DMS 273 treated with DMSO at 0.1 percent for 48 hours (cell line): ENCODE results near the gene FALEC.
A peak's percentile ranks its signal among the peaks of the same experiment; 100 is the strongest.

ENCODE experiments used
- DNase-seq: peaks from one replicate; lab custom pipeline; 2025; lab: John Stamatoyannopoulos, UW

FALEC gene

DNA sequence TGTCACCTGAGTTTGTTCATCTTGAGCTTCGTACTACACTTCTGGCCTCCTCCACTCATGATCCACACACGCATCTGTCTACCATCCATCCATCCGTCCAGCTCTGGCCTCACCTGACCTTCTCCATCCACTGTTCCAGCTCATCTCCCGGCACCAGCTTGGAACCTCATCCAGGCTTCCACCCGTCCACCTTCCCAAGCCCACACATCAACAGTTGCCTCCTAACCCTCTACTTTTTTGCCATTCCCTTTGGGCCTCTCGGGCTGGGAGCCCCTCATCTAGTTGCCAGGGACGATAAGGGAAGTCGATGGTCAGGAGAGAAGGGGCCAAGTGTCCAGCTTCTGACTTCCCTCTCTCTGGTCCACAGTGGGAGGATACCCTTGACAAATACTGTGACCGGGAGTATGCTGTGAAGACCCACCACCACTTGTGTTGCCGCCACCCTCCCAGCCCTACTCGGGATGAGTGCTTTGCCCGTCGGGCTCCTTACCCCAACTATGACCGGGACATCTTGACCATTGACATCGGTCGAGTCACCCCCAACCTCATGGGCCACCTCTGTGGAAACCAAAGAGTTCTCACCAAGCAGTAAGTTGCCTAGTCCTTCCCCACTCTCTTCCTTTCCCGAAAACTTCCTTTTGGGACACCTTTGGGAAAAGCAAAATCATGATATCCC, 3.4 kb upstream of the FALEC start:
- DNase-seq, result no peak

DNA sequence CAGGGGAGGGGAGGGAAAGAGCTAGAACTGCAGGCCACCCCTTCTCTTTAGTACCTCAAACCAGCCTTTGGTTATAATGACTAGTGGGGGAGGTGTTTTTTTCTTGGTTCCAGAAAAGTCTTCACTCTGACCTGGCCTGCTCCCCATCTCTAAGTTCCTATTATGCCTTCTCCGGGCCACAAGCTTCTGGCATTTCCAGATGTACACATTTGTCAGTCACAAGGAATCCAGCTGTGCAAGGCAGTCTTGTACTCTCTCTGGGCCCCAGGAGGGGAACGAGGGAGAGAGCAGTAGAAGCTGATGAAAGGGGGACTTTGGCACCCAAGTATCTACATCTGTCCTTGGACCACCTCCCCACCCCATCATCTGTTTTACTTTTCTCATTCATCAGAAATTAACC, 2.7 kb upstream of the FALEC start:
- DNase-seq, result no peak

DNA sequence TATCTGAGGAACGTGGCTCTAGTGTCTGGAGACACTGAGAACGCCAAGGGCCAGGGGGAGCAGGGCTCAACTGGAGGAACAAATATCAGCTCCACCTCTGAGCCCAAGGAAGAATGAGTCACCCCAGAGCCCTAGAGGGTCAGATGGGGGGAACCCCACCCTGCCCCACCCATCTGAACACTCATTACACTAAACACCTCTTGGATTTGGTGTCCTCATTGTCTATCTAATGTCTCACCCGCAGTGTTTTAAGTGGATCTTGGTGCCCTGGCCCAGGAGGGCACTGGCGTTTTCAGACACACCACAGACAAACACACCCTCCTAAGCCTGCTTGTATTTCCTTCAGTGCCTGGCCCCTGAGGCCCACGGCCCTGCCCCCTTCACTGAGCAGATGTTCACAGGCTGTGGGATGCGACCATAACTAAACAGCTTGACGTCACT, 2.2 kb upstream of the FALEC start:
- peak; percentile 100 for DNase-seq

DNA sequence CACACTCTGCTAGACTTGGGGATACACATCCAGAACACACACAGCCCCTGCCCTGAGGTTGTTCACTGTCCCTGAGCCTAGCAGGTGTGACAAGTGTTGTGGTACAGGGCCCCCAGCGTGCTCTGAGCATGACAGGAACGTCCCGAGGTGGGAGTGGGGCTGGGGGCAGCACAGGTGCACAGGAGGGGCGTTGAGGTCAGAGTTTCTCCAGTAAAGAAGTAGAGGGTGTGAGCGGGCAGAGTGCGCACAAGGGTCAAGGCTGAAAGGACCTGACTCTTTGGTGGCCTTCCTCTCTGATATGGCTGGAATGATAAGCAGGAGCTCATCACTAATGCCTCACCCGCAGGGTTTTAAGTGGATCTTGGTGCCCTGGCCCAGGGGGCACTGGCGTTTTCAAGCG, 1.3 kb upstream of the FALEC start:
- DNase-seq, result no peak

DNA sequence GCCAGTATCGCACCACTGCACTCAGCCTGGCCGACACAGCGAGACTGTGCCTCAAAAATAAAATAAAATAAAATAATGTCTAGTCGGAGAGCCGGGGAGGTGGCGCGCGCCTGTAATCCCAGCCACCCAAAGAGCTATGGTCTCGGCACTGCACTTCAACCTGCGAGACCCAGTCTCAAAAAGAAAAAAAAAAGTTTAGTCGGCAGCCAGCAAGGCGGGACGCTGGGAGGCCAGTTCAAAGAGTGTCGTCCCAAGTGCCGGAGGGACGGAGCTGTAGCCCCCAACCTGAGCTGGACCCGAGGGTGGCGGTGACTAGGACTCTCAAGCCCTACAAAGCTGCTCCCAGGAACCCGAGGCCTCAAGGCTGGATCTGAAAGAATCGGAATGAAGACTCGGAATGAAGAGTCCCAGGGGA, 632 bp upstream of the FALEC start:
- DNase-seq, result no peak

DNA sequence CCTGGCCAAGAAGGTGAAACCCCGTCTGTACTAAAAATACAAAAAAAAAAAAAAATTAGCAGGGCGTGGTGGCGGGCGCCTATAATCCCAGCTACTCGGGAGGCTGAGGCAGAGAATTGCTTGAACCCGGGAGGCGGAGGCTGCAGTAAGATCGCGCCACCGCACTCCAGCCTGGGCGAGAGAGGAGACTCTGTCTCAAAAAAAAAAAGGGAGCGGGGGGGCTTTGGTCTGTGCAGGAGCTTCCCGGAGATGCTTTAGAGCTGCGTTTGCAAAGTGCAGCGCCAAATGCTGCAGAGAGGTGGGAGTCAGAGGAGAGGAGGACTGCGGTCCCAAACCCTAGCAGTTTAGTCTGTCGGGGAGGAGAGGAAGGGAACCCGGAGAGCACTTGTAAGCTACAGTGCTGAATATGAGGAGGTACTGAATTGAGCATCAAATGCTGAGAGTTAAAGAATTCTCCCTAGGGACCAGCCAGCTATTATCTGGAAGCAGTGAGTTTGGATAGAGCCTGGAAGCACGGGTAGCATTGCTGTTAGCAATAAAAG, 569 bp downstream of the FALEC start:
- DNase-seq, result peak; percentile 99

DNA sequence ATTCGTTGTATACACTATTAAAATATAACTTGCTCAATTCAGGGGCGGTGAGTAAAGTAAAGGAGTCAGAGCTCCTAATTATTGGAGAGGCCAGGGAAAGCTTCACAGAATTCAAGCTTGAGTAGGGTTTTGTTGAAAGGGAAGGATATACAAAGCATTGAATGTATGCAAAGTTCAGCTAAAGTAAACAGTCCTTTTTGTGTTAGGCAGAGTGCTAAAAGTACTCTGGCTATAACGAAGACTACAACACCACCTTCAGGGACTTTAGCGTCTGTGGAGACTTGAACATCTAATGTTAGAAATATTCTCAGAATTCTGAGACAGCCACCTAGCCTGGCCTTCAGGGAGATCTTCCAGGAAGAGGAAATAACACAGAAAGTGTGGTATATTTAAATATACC, 1.1 kb downstream of the FALEC start:
- DNase-seq, result peak; percentile 99

DNA sequence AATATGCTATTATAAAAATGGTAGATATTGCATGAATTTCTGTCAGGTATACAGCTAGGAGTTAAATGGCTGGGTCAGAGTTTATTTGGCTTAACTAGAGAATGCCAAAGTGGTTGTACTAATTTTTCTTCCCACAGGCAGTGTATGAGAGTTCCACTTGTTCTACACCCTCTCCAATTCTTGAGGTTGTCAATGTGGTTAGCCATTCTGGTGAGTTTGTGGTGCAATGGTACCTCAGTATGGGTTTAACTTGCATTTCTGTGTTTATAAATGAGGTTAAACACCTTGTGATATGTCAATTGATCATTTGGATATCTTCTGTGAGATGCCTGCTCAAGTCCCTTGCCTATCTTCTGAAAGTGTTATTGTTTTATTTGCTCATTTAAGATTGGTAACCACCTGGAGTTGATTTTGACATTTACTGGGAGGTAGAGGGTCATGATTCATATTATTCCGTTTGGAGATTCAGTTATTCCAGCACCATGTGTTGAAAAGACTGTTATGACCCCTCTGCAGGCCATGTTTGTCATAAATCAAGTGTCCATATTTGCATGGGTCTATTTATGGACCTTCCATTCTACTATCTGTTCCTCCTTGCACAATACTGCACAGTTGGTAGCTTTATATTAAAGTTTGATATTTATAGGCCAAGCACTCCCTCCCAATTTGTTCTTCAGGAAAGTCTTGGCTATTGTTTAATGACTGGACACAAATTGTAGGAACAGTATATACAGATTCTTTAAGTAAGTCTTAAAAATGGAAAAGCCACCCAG, 5.8 kb downstream of the FALEC start:
- no peak for DNase-seq

DNA sequence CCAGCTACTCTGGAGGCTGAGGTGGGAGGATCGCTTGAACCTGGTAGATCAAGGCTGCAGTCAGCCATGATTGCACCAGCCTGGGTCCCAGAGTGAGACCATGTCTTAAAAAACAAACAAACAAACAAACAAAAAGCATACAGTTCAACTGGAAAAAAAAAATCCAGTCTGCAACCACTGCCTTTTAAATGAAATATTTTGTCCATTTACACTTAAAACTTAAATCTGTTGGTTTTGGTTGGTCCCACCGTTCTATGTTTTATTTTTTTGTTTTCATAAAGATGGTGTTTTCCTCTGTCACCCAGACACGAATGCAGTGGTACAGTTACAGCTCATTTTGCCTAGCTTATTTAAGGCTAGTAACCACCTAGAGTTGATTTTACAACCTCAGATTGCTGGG, 9.8 kb downstream of the FALEC start:
- no peak for DNase-seq

DNA sequence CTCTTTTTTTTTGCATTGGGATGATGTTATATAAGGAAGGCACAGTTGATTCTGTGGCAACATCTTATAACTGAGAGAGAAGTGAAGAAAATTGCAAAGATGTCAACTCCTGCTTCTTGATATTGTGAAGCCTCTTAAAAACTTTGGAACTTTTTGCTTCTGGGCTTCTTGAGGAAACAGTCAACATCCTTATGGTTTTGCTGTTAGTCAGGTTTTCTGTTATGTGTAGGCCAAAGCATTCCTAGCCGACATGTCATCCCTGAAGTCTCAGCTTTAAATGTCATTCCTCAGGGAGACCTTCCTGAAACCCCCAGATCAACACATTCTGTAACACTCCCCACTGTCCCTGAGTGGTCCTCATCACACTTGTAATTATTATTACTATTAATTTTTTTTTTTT, 12.6 kb downstream of the FALEC start:
- DNase-seq, result no peak

DNA sequence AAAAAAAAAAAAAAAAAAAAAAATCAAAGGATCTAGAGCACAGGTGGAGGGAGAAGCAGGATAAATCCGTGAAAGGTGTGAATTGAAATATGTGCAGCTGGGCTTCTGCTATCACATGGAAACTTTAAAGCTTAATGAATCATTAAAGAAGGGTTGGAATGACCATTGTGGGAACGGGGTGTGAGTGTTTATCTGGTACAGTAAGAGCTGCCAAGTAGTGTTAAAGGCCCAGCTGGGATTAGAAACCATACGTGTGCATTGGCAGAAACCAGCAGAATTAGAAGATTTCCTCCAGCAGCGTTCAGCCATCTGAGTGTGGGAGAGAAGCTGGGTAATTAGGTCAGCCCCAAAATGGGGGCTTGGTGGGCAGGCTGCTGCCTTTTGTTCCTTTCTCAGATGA, 13.5 kb downstream of the FALEC start:
- DNase-seq, result no peak

DNA sequence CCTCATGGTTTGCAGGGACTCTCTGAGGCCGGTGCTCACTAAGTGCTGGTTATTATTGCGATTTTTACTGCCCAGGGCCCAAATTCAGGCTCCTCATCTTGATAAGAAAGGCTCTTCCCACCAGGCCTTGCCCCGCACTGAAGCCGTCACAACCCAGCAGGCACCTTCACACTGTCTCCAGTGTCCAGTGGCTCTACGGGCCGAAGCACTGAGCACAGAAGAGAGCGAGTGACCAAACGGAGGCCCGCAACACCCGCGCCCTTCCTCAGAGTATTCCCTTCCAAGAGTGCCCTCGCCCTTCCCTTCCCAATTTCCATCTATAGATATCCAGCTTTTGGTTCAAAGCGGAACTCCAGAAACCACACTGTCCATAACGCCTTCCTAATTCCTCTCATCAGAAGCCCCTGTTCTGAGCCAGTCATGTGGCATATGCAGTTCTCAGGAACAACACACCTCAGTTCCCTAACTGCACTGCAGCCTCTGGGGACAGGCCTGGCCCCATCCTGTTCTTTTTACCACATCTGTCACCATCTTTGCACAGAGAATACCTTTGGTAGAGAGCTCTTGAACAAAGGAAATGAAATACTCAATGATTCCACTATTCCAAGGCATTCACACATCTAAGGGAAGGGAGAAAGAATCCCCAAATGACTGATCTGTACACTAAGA, 15.1 kb downstream of the FALEC start:
- DNase-seq, result no peak

DNA sequence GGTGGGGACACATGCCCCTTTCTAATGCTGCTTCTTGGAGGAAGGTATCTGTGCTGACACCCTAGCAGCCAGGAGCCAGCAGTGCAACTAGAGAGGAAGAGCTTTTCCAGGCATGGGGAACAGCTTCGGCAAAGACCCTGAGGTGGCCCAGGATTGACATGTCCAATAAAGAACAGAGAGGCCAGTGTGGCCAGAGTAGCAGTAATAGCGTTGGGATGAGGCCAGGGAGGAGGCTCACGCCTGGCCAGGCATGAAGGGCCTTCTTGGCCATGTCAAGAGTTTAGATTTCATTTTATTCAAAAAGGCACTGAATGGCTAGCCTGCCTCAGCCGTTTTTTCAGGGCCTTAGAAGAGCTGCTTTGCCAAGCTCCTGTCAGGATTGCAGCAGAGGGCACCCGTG, 17.3 kb downstream of the FALEC start:
- no peak for DNase-seq

DNA sequence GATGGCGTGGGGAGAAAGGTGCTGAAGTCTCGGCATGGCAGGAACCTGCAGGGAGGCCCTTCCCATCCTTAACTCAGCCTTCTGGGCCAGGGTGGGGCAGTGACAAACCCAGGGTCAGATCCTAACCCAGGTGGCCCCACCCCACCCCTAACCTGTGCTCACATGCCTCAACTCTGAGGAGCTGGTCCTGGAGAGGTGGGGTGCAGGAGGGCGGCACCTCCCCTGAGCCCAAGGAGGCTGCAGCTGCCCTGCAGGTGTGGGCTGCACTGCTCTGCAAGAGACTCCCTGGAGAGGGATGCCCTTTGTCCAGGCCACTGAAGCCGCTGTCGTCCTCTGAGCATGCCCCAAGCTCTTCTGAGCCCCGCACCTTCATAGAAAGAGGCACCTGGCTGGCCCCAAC, 18.4 kb downstream of the FALEC start:
- DNase-seq, result no peak

DNA sequence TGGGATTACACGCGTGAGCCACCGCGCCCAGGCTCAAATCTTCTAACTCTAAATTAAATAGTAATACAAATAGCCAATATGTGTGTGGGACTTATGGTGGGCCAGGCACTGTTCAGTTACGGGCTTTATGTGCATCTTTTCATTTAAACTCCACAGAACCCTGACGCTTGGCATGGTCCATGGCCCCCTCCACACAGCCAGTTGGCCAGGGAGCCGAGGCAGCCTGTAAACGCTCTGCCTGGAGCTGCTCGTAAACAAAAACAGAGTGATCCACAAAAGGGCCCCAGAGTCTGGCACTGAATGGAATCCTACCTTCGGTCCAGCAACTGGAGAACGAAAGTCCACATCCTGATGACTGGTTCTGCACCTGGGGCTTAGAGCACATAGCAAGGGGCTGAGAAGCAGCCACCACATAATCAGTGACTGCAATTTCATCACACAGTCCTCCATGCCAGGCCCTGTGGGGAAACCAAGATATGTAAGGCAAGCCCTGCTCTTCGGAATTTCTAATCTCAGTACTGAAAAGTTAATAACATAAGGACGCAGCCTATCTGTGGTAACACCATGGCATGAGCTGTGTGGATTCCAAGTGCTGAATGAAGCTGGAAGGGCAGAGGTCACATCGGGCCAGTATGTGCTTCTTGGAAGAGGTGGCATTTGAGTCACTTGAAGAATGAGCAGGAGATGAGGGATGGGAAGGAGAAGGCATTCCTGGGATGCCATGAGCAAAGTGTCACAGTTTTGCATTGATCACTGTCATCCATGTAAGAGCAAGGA, 20.1 kb downstream of the FALEC start:
- no peak for DNase-seq

DNA sequence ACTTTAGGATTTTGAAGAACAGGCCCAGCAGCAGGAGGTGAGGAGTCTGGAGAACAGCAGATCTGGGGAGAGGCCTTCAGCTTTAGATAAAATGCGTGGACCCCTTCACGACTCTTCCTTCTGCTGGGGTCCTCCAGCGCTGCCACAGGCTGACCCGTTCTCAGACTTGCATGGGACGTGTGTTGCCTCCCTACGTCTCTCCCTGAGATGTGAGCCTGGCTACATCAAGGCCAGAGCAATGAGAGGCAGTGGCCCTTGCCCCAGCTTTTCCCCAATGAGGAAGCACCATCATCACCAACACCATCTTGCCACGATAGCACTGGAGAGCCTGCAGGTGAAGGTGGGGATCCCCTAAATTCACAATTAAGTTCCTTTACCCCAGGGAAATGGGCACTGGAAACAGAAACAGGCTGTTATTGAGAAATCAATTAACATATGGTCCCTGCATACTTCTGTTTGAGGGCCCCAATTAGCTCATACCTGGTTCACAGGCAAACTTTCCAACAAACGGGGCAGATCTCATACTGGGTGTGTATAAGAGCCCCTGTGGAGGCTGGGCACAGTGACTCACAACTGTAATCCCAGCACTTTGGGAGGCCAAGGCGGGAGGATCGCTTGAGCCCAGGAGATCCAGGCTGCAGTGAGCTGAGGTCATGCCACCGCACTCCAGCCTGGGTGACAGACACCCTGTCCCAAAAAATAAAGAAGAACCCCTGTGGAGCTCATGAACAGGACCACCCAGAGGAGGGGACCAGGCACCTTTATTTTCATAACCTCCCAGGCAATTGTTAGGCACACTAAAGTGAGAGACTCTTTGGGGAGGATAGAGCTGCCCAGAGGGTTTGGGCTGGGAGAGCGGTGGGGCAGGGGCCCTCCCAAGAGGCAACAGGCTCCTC, 21.5 kb downstream of the FALEC start:
- no peak for DNase-seq

DNA sequence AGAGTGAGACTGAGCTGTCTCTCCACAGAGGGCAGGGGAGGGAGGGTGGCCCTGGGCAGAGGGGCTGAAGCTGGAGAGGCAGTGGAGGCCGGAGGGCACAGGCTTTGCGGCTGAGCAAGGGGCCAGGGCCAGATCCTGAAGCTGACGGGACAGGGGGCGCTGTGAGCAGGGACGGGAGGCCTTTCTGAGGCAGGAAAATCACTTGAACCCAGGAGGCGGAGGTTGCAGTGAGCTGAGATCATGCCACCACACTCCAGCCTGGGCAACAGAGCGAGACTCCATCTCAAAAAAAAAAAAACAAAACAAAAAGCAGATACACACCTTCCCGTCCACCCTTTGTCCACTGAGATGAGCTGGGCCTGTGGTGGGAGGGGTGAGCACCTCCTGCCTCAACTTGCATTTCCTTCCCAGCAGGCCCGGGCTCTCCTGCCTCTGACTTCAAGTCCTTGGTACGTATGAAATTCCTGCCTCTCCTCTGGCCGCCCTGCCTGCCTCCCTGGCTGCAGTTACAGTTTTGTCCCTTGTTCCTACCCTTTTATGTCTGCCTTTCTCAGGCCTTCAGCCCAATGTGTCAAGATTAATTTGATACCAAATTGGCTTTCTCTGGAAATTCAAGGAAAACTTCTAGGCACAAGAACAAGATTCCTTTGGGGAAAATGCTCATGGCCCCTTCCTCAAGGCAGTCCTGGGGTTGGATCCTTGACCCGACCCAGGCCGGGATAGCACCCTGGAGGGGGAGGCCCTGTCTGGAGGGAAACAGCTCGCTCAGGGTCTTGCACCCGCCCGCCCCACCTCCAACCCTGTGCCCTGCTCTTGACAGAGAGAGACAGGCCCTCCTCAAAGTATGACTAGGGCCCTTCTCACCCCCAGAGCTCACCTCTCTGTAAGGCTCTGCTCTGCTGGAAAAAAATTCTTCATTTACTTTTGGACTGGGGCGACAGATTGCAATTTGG, 22.5 kb downstream of the FALEC start:
- no peak for DNase-seq

DNA sequence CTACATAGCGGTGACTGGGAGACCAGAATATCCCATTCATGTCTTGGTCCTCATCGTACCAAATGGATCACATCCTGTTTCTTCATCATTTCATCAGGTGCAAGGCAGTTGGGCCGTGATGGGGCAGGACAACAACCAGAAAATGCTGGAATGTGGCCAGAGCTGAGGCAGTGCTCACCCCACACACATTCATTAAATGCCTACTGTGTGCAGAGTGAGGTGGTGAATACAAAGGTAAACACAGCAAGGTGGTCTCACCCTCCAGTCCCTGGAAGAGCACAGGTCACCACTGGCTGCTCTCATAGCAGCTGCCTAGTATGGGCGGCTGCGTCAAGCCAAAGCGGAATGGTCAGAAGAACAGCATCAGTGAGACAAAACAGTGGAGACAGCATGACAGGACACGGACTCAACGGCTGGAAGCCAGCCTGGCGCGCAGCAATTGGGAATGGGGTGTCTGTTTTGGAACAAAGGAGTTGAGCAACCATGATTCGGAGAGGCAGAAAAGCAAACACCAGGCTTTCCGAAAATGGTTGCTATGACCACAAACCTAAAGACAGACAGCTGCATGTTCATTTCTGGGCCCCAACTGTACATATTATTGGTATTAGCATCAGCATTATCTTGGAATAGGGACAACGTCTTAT, 28.1 kb downstream of the FALEC start:
- no peak for DNase-seq

DNA sequence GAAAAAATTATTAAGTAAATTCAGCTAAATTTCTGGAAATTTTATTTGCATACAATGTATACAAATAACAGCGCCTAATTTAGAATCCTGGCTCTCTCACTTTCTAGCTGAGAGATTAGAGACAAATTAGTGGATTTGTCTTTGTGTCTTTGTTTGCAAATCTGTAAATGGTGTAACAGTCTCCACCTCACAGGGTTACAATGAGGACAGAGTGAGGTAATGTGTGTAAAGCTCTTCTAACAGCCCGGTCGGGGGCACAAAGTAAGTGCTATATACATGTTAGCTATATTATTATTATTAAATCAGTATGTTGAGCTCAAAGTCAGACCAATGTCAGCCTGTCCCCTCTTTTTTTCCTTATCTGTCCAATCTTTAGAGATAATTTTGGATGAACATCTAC, 28.7 kb downstream of the FALEC start:
- no peak for DNase-seq
